Upper lobe of right lung (tissue), 1 donor: ENCODE data around the gene SERPINE2. TPM values are rescaled to one million over a fixed set of nuclear protein-coding genes. Genes with fewer than 3 reads are reported as not detected.

ENCODE experiments used
- ATAC-seq: fragments of 200-7000 bp; cut with Tn5 transposase; one replicate; pipeline ENCODE4 v1.9.1; 2020; ENCODE audit warnings: mild to moderate bottlenecking, moderate library complexity
- DNase-seq: peaks from one replicate; pipeline ENCODE4 v3.0.0-alpha.2; 2020
- H3K27ac ChIP-seq: fragments of 200-600 bp; one replicate; pipeline ENCODE4 v1.8.0; 2022
- H3K27me3 ChIP-seq: fragments of 200-600 bp; one replicate; pipeline ENCODE4 v1.8.0; 2022; ENCODE audit warnings: mild to moderate bottlenecking
- H3K36me3 ChIP-seq: fragments of 200-600 bp; one replicate; pipeline ENCODE4 v1.8.0; 2022
- H3K4me1 ChIP-seq: fragments of 200-600 bp; one replicate; pipeline ENCODE4 v1.8.0; 2022
- H3K4me3 ChIP-seq: fragments of 200-600 bp; one replicate; pipeline ENCODE4 v1.8.0; 2022; ENCODE audit warnings: mild to moderate bottlenecking
- H3K9me3 ChIP-seq: fragments of 200-600 bp; one replicate; pipeline ENCODE4 v1.8.0; 2022
- CTCF ChIP-seq: fragments of 200-600 bp; IDR thresholded peaks from one replicate; pipeline ENCODE4 v1.8.0; 2022; ENCODE audit warnings: antibody characterized with exemption
- intact Hi-C: fragments of 100-400 bp; cut with DNase I; formaldehyde crosslinking; loops from one replicate; pipeline ENCODE4 v1.11.0; 2022
- total RNA-seq: library from RNA; stranded (reverse); fragmentation: NEBNext Ultra II Directional; extraction: Animal tissue kit (Norgen Biotek cat#: 25700); gene quantifications from one replicate; pipeline ENCODE4 v1.2.1, GENCODE V29; 2021
- donor health status: DM: no; HTN: yes; CAD: no; lungs with severe emphysema.

SERPINE2 gene
- total RNA-seq, 1 donor from 2014 or later, result 7.3 TPM

DNA sequence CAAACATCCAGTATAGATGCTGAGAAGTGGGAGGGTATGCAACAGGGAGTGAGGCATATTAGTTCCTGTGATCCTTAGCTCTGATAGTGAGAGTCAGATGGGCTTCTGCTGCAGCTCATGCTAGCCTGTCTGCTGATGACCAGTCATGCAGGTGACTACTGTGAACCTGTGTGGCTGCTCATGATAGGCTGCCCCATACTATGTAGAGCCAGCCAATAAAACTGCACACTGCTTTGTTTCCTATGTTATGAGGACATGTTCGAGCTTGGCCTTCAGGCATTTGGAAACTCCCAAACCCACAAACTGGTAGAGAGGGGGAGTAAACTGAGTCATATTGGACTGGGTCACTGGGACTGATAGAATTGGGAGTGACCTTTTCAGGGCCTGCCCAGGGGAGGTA, 20.1 kb upstream of the SERPINE2 start:
- Histone ChIP-seq H3K36me3 (no peaks in the 10 kb centered on the region), H3K27me3 (no peaks in the 10 kb centered on the region), H3K4me1 (no peaks in the 10 kb centered on the region), H3K4me3 (no peak overlapping the region), H3K27ac (no peak overlapping the region), H3K9me3 (no peaks in the 10 kb centered on the region)
- TF ChIP-seq CTCF, result no peak
- no peak for ATAC-seq
- intact Hi-C loops, result no loop called here
- no peak for DNase-seq

GRCh38 chr2:224058048-224058775, 19.1 kb upstream of the SERPINE2 start:
- intact Hi-C loops, result no loop called here
- H3K4me3 ChIP-seq, result no peak overlapping the region
- H3K27ac ChIP-seq, result no peak overlapping the region
- no peak for TF ChIP-seq CTCF
- no peaks in the 10 kb centered on the region for H3K9me3 ChIP-seq
- H3K36me3 ChIP-seq, result no peaks in the 10 kb centered on the region
- no peak for ATAC-seq
- no peak for DNase-seq
- H3K4me1 ChIP-seq, result no peaks in the 10 kb centered on the region
- no peaks in the 10 kb centered on the region for H3K27me3 ChIP-seq

GRCh38 chr2:224056889-224057288, 17.8 kb upstream of the SERPINE2 start:
- ATAC-seq, result no peak
- H3K9me3 ChIP-seq, result no peaks in the 10 kb centered on the region
- no peak overlapping the region for H3K4me3 ChIP-seq
- intact Hi-C loops, result no loop called here
- no peak for DNase-seq
- H3K4me1 ChIP-seq, result no peaks in the 10 kb centered on the region
- TF ChIP-seq CTCF, result no peak
- no peaks in the 10 kb centered on the region for H3K36me3 ChIP-seq
- no peaks in the 10 kb centered on the region for H3K27me3 ChIP-seq
- no peak overlapping the region for H3K27ac ChIP-seq

DNA sequence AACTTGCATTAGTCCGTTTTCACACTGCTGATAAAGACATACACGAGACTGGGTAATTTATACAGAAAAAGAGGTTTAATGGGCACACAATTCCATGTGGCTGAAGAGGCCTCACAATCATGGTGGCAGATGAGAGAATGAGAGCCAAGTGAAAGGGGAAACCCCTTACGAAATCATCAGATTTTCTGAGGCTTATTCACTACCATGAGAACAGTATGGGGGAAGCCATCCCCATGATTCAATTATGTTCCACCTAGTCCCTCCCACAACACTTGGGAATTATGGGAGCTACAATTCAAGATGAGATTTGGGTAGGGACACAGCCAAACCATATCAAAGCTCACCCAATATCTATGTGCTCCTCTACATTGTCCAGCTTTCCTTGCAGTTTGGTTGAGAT, 16.0 kb upstream of the SERPINE2 start:
- Histone ChIP-seq H3K27me3 (no peaks in the 10 kb centered on the region), H3K4me1 (no peaks in the 10 kb centered on the region), H3K9me3 (no peaks in the 10 kb centered on the region), H3K27ac (no peak overlapping the region), H3K4me3 (no peak overlapping the region), H3K36me3 (no peaks in the 10 kb centered on the region)
- DNase-seq (no peak), ATAC-seq (no peak)
- TF ChIP-seq CTCF, result no peak
- intact Hi-C loops, result no loop called here

DNA sequence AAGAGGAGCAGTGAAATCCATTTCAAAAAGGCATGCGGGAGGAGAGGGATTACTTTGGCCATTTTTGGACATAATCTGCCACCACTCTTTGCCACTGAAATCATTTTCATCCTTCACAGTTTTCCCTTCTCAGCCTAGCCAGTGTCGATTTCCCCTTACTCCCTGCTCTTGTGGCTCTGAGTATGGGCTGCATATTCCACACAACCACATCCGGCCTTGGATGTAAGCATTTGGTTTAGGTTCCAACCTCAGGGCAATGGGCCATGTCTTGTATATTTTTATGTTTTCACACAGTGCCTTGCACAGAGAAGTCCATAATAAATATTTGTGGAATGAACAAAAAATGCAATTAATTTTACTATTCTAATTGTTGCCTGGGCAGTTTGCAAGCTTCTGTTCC, 7.7 kb upstream of the SERPINE2 start:
- no peak for ATAC-seq

More for the DNA sequence above, 7.7 kb upstream of the SERPINE2 start:
- Histone ChIP-seq H3K27ac (no peak overlapping the region), H3K36me3 (no peaks in the 10 kb centered on the region), H3K4me1 (no peaks in the 10 kb centered on the region), H3K9me3 (no peaks in the 10 kb centered on the region), H3K27me3 (peaks cover 5% of the 10 kb centered on the region), H3K4me3 (no peak overlapping the region)
- intact Hi-C loops, result no loop called here
- TF ChIP-seq CTCF, result no peak
- DNase-seq, result no peak
